ENCODE results near the gene PCDH10. TPM values are rescaled to one million over a fixed set of nuclear protein-coding genes. Genes with fewer than 3 reads are reported as not detected.
A peak's percentile ranks its signal among the peaks of the same experiment; 100 is the strongest.

PCDH10 gene
- total and polyA plus RNA-seq, 2 of the 4 experiments (the other 2 are of a cell fraction) = 0.90 to 2.0 TPM

- H4K20me1 ChIP-seq (ENCODE audit: insufficient read depth, low read length) = no peaks in the 10 kb centered on the region
- no peak overlapping the region for H3K4ac ChIP-seq (ENCODE audit: low read depth, low read length)
- H3K4me3 ChIP-seq (ENCODE audit: insufficient read depth, low read depth, low read length) = no peak overlapping the region
- dilution Hi-C loops (cut with HindIII; ENCODE audit: low sequenced_read_pairs, unreplicated experiment) (no loop called here), intact Hi-C loops (cut with micrococcal nuclease) (no loop called here), in situ Hi-C loops (cut with MboI; ENCODE audit: low sequenced_read_pairs) (no loop called here)
- H4K91ac ChIP-seq (ENCODE audit: insufficient read depth, low read depth, low read length) = no peak overlapping the region
- no peak overlapping the region for H2AK9ac ChIP-seq (replicated peaks; ENCODE audit: low read depth, low read length, poor library complexity)
- H2AK5ac ChIP-seq (ENCODE audit: low read depth, low read length) = no peak overlapping the region
- no peak overlapping the region for H4K8ac ChIP-seq (ENCODE audit: low read depth in 2 of 2, low read length in 2 of 2)
- no peaks in the 10 kb centered on the region for H3K27me3 ChIP-seq (ENCODE audit: control insufficient read depth, insufficient read depth, low read length)
- H3K56ac ChIP-seq (ENCODE audit: extremely low read depth, insufficient read depth, low read length) = no peak overlapping the region
- H2BK120ac ChIP-seq (ENCODE audit: low read depth, low read length) = no peak overlapping the region
- H2BK15ac ChIP-seq (ENCODE audit: low read depth, low read length) = no peak overlapping the region
- no peak overlapping the region for H3K27ac ChIP-seq (ENCODE audit: insufficient read depth, low read length)
- ATAC-seq (ENCODE audit: low read depth) (peak; percentile 59), DNase-seq (peak; percentile 4)
- no TSS peak for BruUV-seq (replicated peaks)
- ChIA-PET CTCF (no interaction called here), POLR2A (ENCODE audit: unreplicated experiment) (no interaction called here)
- no peak overlapping the region for H3K18ac ChIP-seq (ENCODE audit: low read depth, low read length)
- WGBS, 2 experiments (ENCODE audit: extremely low coverage in 2 of 2, insufficient read length in 1 of 2) = no CpG with 5 or more reads among the region's 2 CpGs
- no peak overlapping the region for H4K5ac ChIP-seq (ENCODE audit: low read depth, low read length)
- H3K23ac ChIP-seq (ENCODE audit: low read depth, low read length) = no peak overlapping the region
- no peak overlapping the region for H2BK20ac ChIP-seq (ENCODE audit: low read depth, low read length)
- no peaks in the 10 kb centered on the region for H3K4me1 ChIP-seq (ENCODE audit: control insufficient read depth, insufficient read depth, low read length)
- TF ChIP-seq, protein P1, sequence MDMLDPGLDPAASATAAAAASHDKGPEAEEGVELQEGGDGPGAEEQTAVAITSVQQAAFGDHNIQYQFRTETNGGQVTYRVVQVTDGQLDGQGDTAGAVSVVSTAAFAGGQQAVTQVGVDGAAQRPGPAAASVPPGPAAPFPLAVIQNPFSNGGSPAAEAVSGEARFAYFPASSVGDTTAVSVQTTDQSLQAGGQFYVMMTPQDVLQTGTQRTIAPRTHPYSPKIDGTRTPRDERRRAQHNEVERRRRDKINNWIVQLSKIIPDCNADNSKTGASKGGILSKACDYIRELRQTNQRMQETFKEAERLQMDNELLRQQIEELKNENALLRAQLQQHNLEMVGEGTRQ (IDR thresholded peaks at IDR 0.05; ENCODE audit: low read depth, low read length) = no peak
- TF ChIP-seq RCOR1 (IDR thresholded peaks at IDR 0.05; ENCODE audit: insufficient replicate concordance, low read length) = no peak
- TF ChIP-seq SMC3 (IDR thresholded peaks at IDR 0.05; ENCODE audit: low read depth, low read length) = no peak
- no peak for TF ChIP-seq RFX5 (IDR thresholded peaks at IDR 0.05; ENCODE audit: low read depth, low read length)
- TF ChIP-seq MAFK (IDR thresholded peaks at IDR 0.05; ENCODE audit: low read depth, low read length) = no peak
- no peak for TF ChIP-seq BHLHE40 (IDR thresholded peaks at IDR 0.05; ENCODE audit: low read depth, low read length)
- TF ChIP-seq CEBPB (IDR thresholded peaks at IDR 0.05; ENCODE audit: low read depth, low read length) = no peak
- TF ChIP-seq POLR2A (IDR thresholded peaks at IDR 0.05; ENCODE audit: low read depth, low read length) = no peak
- TF ChIP-seq, protein P2, sequence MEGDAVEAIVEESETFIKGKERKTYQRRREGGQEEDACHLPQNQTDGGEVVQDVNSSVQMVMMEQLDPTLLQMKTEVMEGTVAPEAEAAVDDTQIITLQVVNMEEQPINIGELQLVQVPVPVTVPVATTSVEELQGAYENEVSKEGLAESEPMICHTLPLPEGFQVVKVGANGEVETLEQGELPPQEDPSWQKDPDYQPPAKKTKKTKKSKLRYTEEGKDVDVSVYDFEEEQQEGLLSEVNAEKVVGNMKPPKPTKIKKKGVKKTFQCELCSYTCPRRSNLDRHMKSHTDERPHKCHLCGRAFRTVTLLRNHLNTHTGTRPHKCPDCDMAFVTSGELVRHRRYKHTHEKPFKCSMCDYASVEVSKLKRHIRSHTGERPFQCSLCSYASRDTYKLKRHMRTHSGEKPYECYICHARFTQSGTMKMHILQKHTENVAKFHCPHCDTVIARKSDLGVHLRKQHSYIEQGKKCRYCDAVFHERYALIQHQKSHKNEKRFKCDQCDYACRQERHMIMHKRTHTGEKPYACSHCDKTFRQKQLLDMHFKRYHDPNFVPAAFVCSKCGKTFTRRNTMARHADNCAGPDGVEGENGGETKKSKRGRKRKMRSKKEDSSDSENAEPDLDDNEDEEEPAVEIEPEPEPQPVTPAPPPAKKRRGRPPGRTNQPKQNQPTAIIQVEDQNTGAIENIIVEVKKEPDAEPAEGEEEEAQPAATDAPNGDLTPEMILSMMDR (conservative IDR thresholded peaks at IDR 0.05; ENCODE audit: low read depth, low read length) = no peak
- TF ChIP-seq RAD21 (IDR thresholded peaks at IDR 0.05; ENCODE audit: low read length) = no peak
- no peak for TF ChIP-seq NFE2L2 (IDR thresholded peaks at IDR 0.05; ENCODE audit: low read depth, low read length)
- TF ChIP-seq MAZ (IDR thresholded peaks at IDR 0.05; ENCODE audit: borderline replicate concordance, low read depth, low read length) = no peak
- TF ChIP-seq ELK1 (IDR thresholded peaks at IDR 0.05; ENCODE audit: borderline replicate concordance, low read depth, low read length) = no peak
- TF ChIP-seq FOS (IDR thresholded peaks at IDR 0.05; ENCODE audit: low read depth, low read length) = no peak
- no peak for TF ChIP-seq MXI1 (IDR thresholded peaks at IDR 0.05; ENCODE audit: borderline replicate concordance, low read depth, low read length)
- no peak for TF ChIP-seq CHD1 (IDR thresholded peaks at IDR 0.05; ENCODE audit: low read depth, low read length)
- H3K9me1 ChIP-seq (ENCODE audit: insufficient read depth, low read length) = no peaks in the 10 kb centered on the region
- H2AFZ ChIP-seq (replicated peaks; ENCODE audit: low read length, poor library complexity) = no peak overlapping the region
- H3K9ac ChIP-seq (ENCODE audit: low read depth, low read length) = no peak overlapping the region
- no peak overlapping the region for H3K4me2 ChIP-seq (ENCODE audit: low read depth, low read length)
- H3K79me1 ChIP-seq (ENCODE audit: low read depth in 1 of 2, low read length in 2 of 2) = no peaks in the 10 kb centered on the region
- H3K36me3 ChIP-seq (ENCODE audit: control insufficient read depth, insufficient read depth, low read length) = no peaks in the 10 kb centered on the region
- H3K14ac ChIP-seq (replicated peaks; ENCODE audit: low read depth, low read length) = no peak overlapping the region
- H2BK5ac ChIP-seq (ENCODE audit: low read depth, low read length, poor library complexity, severe bottlenecking) = no peak overlapping the region
- H3K9me3 ChIP-seq (ENCODE audit: control insufficient read depth, insufficient read depth, low read length) = no peaks in the 10 kb centered on the region
These were observed 29.9 kb downstream of the PCDH10 start for GRCh38 chr4:133178956-133179355.
